Liver (tissue), 9 donors: ENCODE results near the gene RAD51B. TPM values are rescaled to one million over a fixed set of nuclear protein-coding genes. Genes with fewer than 3 reads are reported as not detected.

Experiments
- DNase-seq: peaks from one replicate; pipeline ENCODE4 v3.0.0-alpha.2; 2017; ENCODE audit warnings: low spot score
- H3K27ac ChIP-seq, 2 donors: one replicate each; pipeline ENCODE4 v1.7.0; 2013; ENCODE audit warnings: inconsistent platforms in 2 of 2, low read length in 2 of 2, control low read depth in 1 of 2, low read depth in 1 of 2, mild to moderate bottlenecking in 1 of 2
- H3K27me3 ChIP-seq, 4 donors: one replicate each; pipeline versions ENCODE4 v1.6.1 to v1.7.0; 2013; ENCODE audit warnings: low read length in 3 of 4, inconsistent platforms in 1 of 4, mild to moderate bottlenecking in 1 of 4, moderate library complexity in 1 of 4; ENCODE audit not compliant: control insufficient read depth in 4 of 4, insufficient read depth in 4 of 4
- H3K36me3 ChIP-seq, 4 donors: one replicate each; pipeline versions ENCODE4 v1.6.1 to v1.7.0; 2013; ENCODE audit warnings: low read length in 3 of 4, mild to moderate bottlenecking in 3 of 4, low read depth in 1 of 4, moderate library complexity in 1 of 4; ENCODE audit not compliant: control insufficient read depth in 4 of 4, insufficient read depth in 3 of 4
- H3K4me1 ChIP-seq, 4 donors: one replicate each; pipeline versions ENCODE4 v1.6.1 to v1.7.0; 2013; ENCODE audit warnings: low read length in 3 of 4, mild to moderate bottlenecking in 3 of 4, moderate library complexity in 1 of 4; ENCODE audit not compliant: control insufficient read depth in 4 of 4, insufficient read depth in 4 of 4
- H3K4me3 ChIP-seq, 3 donors: one replicate each; pipeline versions ENCODE4 v1.6.1 to v1.7.0; 2013; ENCODE audit warnings: low read length in 3 of 3, control low read depth in 1 of 3, low read depth in 1 of 3, mild to moderate bottlenecking in 1 of 3
- H3K9ac ChIP-seq, 2 donors: one replicate each; pipeline ENCODE4 v1.7.0; 2013; ENCODE audit warnings: low read length in 2 of 2, mild to moderate bottlenecking in 2 of 2, moderate library complexity in 2 of 2, control low read depth in 1 of 2, low read depth in 1 of 2
- H3K9me3 ChIP-seq, 4 donors: one replicate each; pipeline versions ENCODE4 v1.6.1 to v1.7.0; 2013; ENCODE audit warnings: low read length in 3 of 4; ENCODE audit not compliant: control insufficient read depth in 4 of 4
- ATF3 ChIP-seq: IDR thresholded peaks from 2 replicates; pipeline ENCODE4 v1.6.1; 2016; ENCODE audit warnings: antibody characterized with exemption
- EGR1 ChIP-seq, 2 donors: IDR thresholded peaks; 2 replicates each; pipeline ENCODE4 v1.6.1; 2016 to 2018; ENCODE audit warnings: antibody characterized with exemption in 2 of 2, low read depth in 2 of 2
- FOXA1 ChIP-seq: IDR thresholded peaks from 2 replicates; pipeline ENCODE4 v1.6.1; 2016; ENCODE audit warnings: antibody characterized with exemption
- FOXA2 ChIP-seq: IDR thresholded peaks from 2 replicates; pipeline ENCODE4 v1.6.1; 2016; ENCODE audit warnings: antibody characterized with exemption
- GABPA ChIP-seq, 2 donors: IDR thresholded peaks in 1 of 2; conservative IDR thresholded peaks in 1 of 2; 2 replicates each; pipeline ENCODE4 v1.6.1; 2016; ENCODE audit warnings: antibody characterized with exemption in 2 of 2, mild to moderate bottlenecking in 1 of 2, moderate library complexity in 1 of 2
- HNF4A ChIP-seq, 2 donors: conservative IDR thresholded peaks; 2 replicates each; pipeline ENCODE4 v1.6.1; 2016; ENCODE audit warnings: antibody characterized with exemption in 2 of 2, mild to moderate bottlenecking in 2 of 2
- HNF4G ChIP-seq: IDR thresholded peaks from 2 replicates; pipeline ENCODE4 v1.6.1; 2016; ENCODE audit warnings: antibody characterized with exemption
- JUND ChIP-seq, 2 donors: IDR thresholded peaks; 2 replicates each; pipeline ENCODE4 v1.6.1; 2016; ENCODE audit warnings: antibody characterized with exemption in 2 of 2
- NR2F2 ChIP-seq: IDR thresholded peaks from 2 replicates; pipeline ENCODE4 v1.6.1; 2016; ENCODE audit warnings: antibody characterized with exemption
- RAD21 ChIP-seq, 2 donors: IDR thresholded peaks; 2 replicates each; pipeline ENCODE4 v1.6.1; 2016; ENCODE audit warnings: antibody characterized with exemption in 2 of 2, mild to moderate bottlenecking in 2 of 2
- RXRA ChIP-seq, 2 donors: IDR thresholded peaks; 2 replicates each; pipeline ENCODE4 v1.6.1; 2017 to 2018; ENCODE audit warnings: antibody characterized with exemption in 2 of 2, mild to moderate bottlenecking in 1 of 2
- SP1 ChIP-seq: IDR thresholded peaks from 2 replicates; pipeline ENCODE4 v1.6.1; 2018; ENCODE audit warnings: antibody characterized with exemption, mild to moderate bottlenecking
- TAF1 ChIP-seq: conservative IDR thresholded peaks from 2 replicates; pipeline ENCODE4 v1.6.1; 2016; ENCODE audit warnings: antibody characterized with exemption, mild to moderate bottlenecking
- YY1 ChIP-seq: IDR thresholded peaks from 2 replicates; pipeline ENCODE4 v1.6.1; 2016; ENCODE audit warnings: antibody characterized with exemption, mild to moderate bottlenecking
- WGBS: extraction: QIAGEN DNeasy Blood & Tissue Kit; methylation state at CpG from one replicate; pipeline ENCODE4 v1.1.7; 2013; 5-methylcytosine and 5-hydroxymethylcytosine counted together
- polyA plus RNA-seq, 2 donors: library from polyadenylated mRNA; stranded (reverse) in 1 of 2; unstranded in 1 of 2; fragments of 200-250 nt in 1 of 2; fragments of >200 nt in 1 of 2; fragmentation: Nextera tagmentation in 1 of 2; extraction: Ambion mirVana in 1 of 2; gene quantifications; one replicate each; pipeline versions ENCODE4 v1.2.1 to v1.2.3, GENCODE V29; 2013 to 2015
- total RNA-seq, 2 donors: library from RNA; depleted of rRNA; stranded (reverse); fragments of >200 nt; gene quantifications; one replicate each; pipeline ENCODE4 v1.2.3, GENCODE V29; 2014
- TF ChIP-seq, protein P1 (sequence below): IDR thresholded peaks from 2 replicates; pipeline ENCODE4 v1.6.1; 2016; ENCODE audit warnings: antibody characterized with exemption
- TF ChIP-seq, protein P2 (sequence below): IDR thresholded peaks from 2 replicates; pipeline ENCODE4 v1.6.1; 2016; ENCODE audit warnings: antibody characterized with exemption, mild to moderate bottlenecking
- TF ChIP-seq, protein P3 (sequence below): IDR thresholded peaks from 2 replicates; pipeline ENCODE4 v1.6.1; 2016; ENCODE audit warnings: antibody characterized with exemption
- donor health status: healthy.
- donor health status: healthy.
- donor health status: healthy.
- donor health status: healthy.
- donor health status: healthy.

Gene RAD51B
- total and polyA plus RNA-seq, 4 donors: 0.81 to 12.9 (median 2.4) TPM

DNA sequence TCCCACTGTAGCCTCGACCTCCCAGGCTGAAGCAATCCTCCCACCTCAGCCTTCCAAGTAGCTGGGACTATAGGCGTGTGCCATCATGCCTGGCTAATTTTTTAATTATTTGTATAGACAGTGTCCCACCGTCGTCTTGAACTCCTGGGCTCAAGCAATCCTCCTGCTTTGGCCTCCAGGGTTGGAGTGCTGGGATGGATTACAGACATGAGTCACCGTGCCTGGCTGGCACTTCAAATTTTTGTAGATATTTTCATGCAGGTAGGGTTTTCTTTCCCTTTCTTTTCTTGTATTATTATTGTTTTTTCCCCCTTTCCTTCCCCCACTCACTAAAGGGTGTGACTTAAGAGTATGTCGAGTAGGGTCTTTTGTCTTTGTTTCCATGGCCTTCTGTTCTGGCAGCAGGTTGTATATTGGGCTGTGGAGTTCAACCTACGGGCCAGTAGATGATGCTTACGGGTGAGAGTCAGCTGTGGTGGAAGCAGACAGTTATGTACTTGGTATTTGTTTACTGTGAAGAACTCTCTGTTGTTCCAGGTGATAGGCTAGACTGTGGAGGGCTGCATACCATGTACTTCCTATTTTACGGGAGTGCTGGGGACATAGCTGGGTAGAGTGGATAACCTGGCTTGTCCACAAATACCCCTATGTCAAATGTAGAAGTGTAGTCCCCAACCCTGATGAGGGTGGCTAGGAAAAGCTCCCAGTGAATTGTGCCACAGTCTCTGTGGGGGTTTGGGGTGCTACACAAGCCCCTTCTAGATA lies 30.7 kb downstream of the RAD51B start:
- Histone ChIP-seq H3K4me3 (no peak overlapping the region), H3K4me1 (no peaks in the 10 kb centered on the region), H3K27ac (no peak overlapping the region), H3K9ac (no peak overlapping the region), H3K27me3 (no peaks in the 10 kb centered on the region), H3K36me3 (no peaks in the 10 kb centered on the region), H3K9me3 (no peaks in the 10 kb centered on the region)
- 96% methylated on average over 9 of the region's 9 CpGs for WGBS
- no peak for TF ChIP-seq EGR1 (IDR thresholded peaks at IDR 0.05; ENCODE audit: low read depth in 2 of 2)
- no peak for TF ChIP-seq YY1
- no peak for TF ChIP-seq HNF4A (conservative IDR thresholded peaks at IDR 0.05)
- no peak for TF ChIP-seq TAF1
- TF ChIP-seq ATF3: no peak
- no peak for TF ChIP-seq RAD21 (IDR thresholded peaks at IDR 0.05)
- TF ChIP-seq, protein P1, sequence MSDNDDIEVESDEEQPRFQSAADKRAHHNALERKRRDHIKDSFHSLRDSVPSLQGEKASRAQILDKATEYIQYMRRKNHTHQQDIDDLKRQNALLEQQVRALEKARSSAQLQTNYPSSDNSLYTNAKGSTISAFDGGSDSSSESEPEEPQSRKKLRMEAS: no peak
- no peak for TF ChIP-seq SP1
- no peak for TF ChIP-seq FOXA1
- no peak for TF ChIP-seq NR2F2
- TF ChIP-seq, protein P2, sequence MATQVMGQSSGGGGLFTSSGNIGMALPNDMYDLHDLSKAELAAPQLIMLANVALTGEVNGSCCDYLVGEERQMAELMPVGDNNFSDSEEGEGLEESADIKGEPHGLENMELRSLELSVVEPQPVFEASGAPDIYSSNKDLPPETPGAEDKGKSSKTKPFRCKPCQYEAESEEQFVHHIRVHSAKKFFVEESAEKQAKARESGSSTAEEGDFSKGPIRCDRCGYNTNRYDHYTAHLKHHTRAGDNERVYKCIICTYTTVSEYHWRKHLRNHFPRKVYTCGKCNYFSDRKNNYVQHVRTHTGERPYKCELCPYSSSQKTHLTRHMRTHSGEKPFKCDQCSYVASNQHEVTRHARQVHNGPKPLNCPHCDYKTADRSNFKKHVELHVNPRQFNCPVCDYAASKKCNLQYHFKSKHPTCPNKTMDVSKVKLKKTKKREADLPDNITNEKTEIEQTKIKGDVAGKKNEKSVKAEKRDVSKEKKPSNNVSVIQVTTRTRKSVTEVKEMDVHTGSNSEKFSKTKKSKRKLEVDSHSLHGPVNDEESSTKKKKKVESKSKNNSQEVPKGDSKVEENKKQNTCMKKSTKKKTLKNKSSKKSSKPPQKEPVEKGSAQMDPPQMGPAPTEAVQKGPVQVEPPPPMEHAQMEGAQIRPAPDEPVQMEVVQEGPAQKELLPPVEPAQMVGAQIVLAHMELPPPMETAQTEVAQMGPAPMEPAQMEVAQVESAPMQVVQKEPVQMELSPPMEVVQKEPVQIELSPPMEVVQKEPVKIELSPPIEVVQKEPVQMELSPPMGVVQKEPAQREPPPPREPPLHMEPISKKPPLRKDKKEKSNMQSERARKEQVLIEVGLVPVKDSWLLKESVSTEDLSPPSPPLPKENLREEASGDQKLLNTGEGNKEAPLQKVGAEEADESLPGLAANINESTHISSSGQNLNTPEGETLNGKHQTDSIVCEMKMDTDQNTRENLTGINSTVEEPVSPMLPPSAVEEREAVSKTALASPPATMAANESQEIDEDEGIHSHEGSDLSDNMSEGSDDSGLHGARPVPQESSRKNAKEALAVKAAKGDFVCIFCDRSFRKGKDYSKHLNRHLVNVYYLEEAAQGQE: no peak
- TF ChIP-seq, protein P3, sequence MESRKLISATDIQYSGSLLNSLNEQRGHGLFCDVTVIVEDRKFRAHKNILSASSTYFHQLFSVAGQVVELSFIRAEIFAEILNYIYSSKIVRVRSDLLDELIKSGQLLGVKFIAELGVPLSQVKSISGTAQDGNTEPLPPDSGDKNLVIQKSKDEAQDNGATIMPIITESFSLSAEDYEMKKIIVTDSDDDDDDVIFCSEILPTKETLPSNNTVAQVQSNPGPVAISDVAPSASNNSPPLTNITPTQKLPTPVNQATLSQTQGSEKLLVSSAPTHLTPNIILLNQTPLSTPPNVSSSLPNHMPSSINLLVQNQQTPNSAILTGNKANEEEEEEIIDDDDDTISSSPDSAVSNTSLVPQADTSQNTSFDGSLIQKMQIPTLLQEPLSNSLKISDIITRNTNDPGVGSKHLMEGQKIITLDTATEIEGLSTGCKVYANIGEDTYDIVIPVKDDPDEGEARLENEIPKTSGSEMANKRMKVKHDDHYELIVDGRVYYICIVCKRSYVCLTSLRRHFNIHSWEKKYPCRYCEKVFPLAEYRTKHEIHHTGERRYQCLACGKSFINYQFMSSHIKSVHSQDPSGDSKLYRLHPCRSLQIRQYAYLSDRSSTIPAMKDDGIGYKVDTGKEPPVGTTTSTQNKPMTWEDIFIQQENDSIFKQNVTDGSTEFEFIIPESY: no peak
- TF ChIP-seq HNF4G: no peak
- no peak for TF ChIP-seq FOXA2
- TF ChIP-seq GABPA (IDR thresholded peaks at IDR 0.05 in 1 of 2, conservative IDR thresholded peaks at IDR 0.05 in 1 of 2): no peak
- no peak for TF ChIP-seq JUND (IDR thresholded peaks at IDR 0.05)
- no peak for TF ChIP-seq RXRA (IDR thresholded peaks at IDR 0.05)
- DNase-seq: no peak

- no peak overlapping the region for H3K9ac ChIP-seq
- H3K27ac ChIP-seq: no peak overlapping the region
- no peaks in the 10 kb centered on the region for H3K9me3 ChIP-seq
- no peaks in the 10 kb centered on the region for H3K27me3 ChIP-seq
- 95% methylated on average over 9 of the region's 9 CpGs for WGBS
- DNase-seq: no peak
- no peaks in the 10 kb centered on the region for H3K36me3 ChIP-seq
- TF ChIP-seq, protein P1: no peak
- TF ChIP-seq YY1: no peak
- H3K4me3 ChIP-seq: no peak overlapping the region
- no peaks in the 10 kb centered on the region for H3K4me1 ChIP-seq
Observed at GRCh38 chr14:67851785-67852410, 32.3 kb downstream of the RAD51B start.
